H9 (cell line): ENCODE measurements around the gene SH3GLB2. TPM values are rescaled to one million over a fixed set of nuclear protein-coding genes. Genes with fewer than 3 reads are reported as not detected.

Experiments used
- DNase-seq: peaks from one replicate; pipeline ENCODE4 v3.0.0-alpha.2; 2017
- H2AFZ ChIP-seq: one replicate; pipeline ENCODE4 v1.6.1; 2013; ENCODE audit warnings: mild to moderate bottlenecking, low read length, control low read depth, moderate library complexity
- H2AK5ac ChIP-seq: 2 replicates; pipeline ENCODE4 v1.6.1; 2013; ENCODE audit warnings: low read length, control low read depth, mixed read lengths; ENCODE audit not compliant: insufficient read length
- H2BK120ac ChIP-seq: one replicate; pipeline ENCODE4 v1.6.1; 2013; ENCODE audit warnings: low read depth, mild to moderate bottlenecking, low read length, control low read depth, inconsistent platforms; ENCODE audit not compliant: poor library complexity, severe bottlenecking
- H2BK12ac ChIP-seq: 2 replicates; pipeline ENCODE4 v1.6.1; 2013; ENCODE audit warnings: low read length, control low read depth, mixed read lengths, low read depth; ENCODE audit not compliant: insufficient read length
- H2BK15ac ChIP-seq: 2 replicates; pipeline ENCODE4 v1.6.1; 2013; ENCODE audit warnings: low read depth, low read length, control low read depth
- H2BK20ac ChIP-seq: one replicate; pipeline ENCODE4 v1.6.1; 2013; ENCODE audit warnings: low read depth, mild to moderate bottlenecking, low read length, control low read depth, inconsistent platforms; ENCODE audit not compliant: poor library complexity, severe bottlenecking
- H2BK5ac ChIP-seq: 2 replicates; pipeline ENCODE4 v1.6.1; 2013; ENCODE audit warnings: low read length, control low read depth, mixed read lengths; ENCODE audit not compliant: insufficient read length
- H3K14ac ChIP-seq: 2 replicates; pipeline ENCODE4 v1.6.1; 2013; ENCODE audit warnings: low read length, control low read depth; ENCODE audit not compliant: insufficient read depth
- H3K18ac ChIP-seq: 2 replicates; pipeline ENCODE4 v1.6.1; 2013; ENCODE audit warnings: low read depth, mild to moderate bottlenecking, mixed read lengths, low read length, control low read depth; ENCODE audit not compliant: insufficient read length
- H3K23ac ChIP-seq: 2 replicates; pipeline ENCODE4 v1.6.1; 2013; ENCODE audit warnings: low read length, control low read depth, mixed read lengths, low read depth; ENCODE audit not compliant: insufficient read length
- H3K23me2 ChIP-seq: 2 replicates; pipeline ENCODE4 v1.6.1; 2013; ENCODE audit warnings: low read depth, mild to moderate bottlenecking, mixed read lengths, low read length, control low read depth; ENCODE audit not compliant: insufficient read length, poor library complexity, severe bottlenecking
- H3K27ac ChIP-seq: 2 replicates; pipeline ENCODE4 v1.5.1; 2013; ENCODE audit warnings: low read length, control low read depth, mixed read lengths, low read depth; ENCODE audit not compliant: insufficient read length
- H3K27me3 ChIP-seq: 2 replicates; pipeline ENCODE4 v1.6.1; 2013; ENCODE audit warnings: low read length, control low read depth, inconsistent platforms; ENCODE audit not compliant: insufficient read depth
- H3K4ac ChIP-seq: 2 replicates; pipeline ENCODE4 v1.6.1; 2013; ENCODE audit warnings: low read depth, mild to moderate bottlenecking, control low read depth, inconsistent platforms, low read length, moderate library complexity
- H3K4me1 ChIP-seq: 2 replicates; pipeline ENCODE4 v1.6.1; 2013; ENCODE audit warnings: low read length, control low read depth, inconsistent platforms; ENCODE audit not compliant: insufficient read depth
- H3K4me2 ChIP-seq: 2 replicates; pipeline ENCODE4 v1.6.1; 2013; ENCODE audit warnings: low read length, control low read depth, mixed read lengths; ENCODE audit not compliant: insufficient read length, insufficient read depth
- H3K56ac ChIP-seq: 2 replicates; pipeline ENCODE4 v1.6.1; 2013; ENCODE audit warnings: low read depth, mild to moderate bottlenecking, mixed read lengths, low read length, control low read depth; ENCODE audit not compliant: insufficient read length
- H3K79me1 ChIP-seq: 2 replicates; pipeline ENCODE4 v1.6.1; 2013; ENCODE audit warnings: low read depth, mild to moderate bottlenecking, moderate library complexity, low read length, control low read depth, inconsistent platforms; ENCODE audit not compliant: insufficient read depth, poor library complexity, severe bottlenecking
- H3K79me2 ChIP-seq: 2 replicates; pipeline ENCODE4 v1.6.1; 2013; ENCODE audit warnings: low read length, control low read depth, inconsistent platforms; ENCODE audit not compliant: insufficient read depth
- H3K9ac ChIP-seq: 2 replicates; pipeline ENCODE4 v1.6.1; 2013; ENCODE audit warnings: low read length, control low read depth, mixed read lengths; ENCODE audit not compliant: insufficient read length; ENCODE audit errors: extremely low read depth
- H3K9me3 ChIP-seq: one replicate; pipeline ENCODE4 v1.6.1; 2013; ENCODE audit warnings: low read depth, low read length, inconsistent platforms; ENCODE audit not compliant: control insufficient read depth
- H3T11ph ChIP-seq: one replicate; pipeline ENCODE4 v1.6.1; 2013; ENCODE audit warnings: mild to moderate bottlenecking, low read length, control low read depth, inconsistent platforms
- H4K20me1 ChIP-seq: one replicate; pipeline ENCODE4 v1.6.1; 2013; ENCODE audit not compliant: control insufficient read depth, insufficient read length, insufficient read depth
- H4K5ac ChIP-seq: 2 replicates; pipeline ENCODE4 v1.6.1; 2013; ENCODE audit warnings: low read depth, mild to moderate bottlenecking, mixed read lengths, low read length, control low read depth; ENCODE audit not compliant: insufficient read length
- H4K8ac ChIP-seq: replicated peaks from 2 replicates; pipeline ENCODE4 v1.6.1; 2013; ENCODE audit warnings: low read length, control low read depth, mixed read lengths, low read depth; ENCODE audit not compliant: insufficient read length
- H4K91ac ChIP-seq: 2 replicates; pipeline ENCODE4 v1.6.1; 2013; ENCODE audit warnings: low read depth, mild to moderate bottlenecking, moderate library complexity, mixed read lengths, low read length, control low read depth; ENCODE audit not compliant: insufficient read length
- H3K27ac Mint-ChIP-seq, 3 experiments: 2 replicates in 2 of 3; 3 replicates in 1 of 3; pipeline ENCODE4 v1.8.0; 2020 to 2021; ENCODE audit warnings: mixed read lengths in 3 of 3, mild to moderate bottlenecking in 1 of 3, moderate library complexity in 1 of 3
- H3K27me3 Mint-ChIP-seq: 2 replicates; pipeline ENCODE4 v1.8.0; 2021; ENCODE audit warnings: low read depth, mild to moderate bottlenecking, moderate library complexity, mixed read lengths
- H3K36me3 Mint-ChIP-seq, 3 experiments: 2 replicates in 2 of 3; 3 replicates in 1 of 3; pipeline ENCODE4 v1.8.0; 2020 to 2021; ENCODE audit warnings: low read depth in 3 of 3, mixed read lengths in 3 of 3; ENCODE audit not compliant: insufficient read depth in 1 of 3
- H3K4me1 Mint-ChIP-seq, 2 experiments: 2 replicates each; pipeline ENCODE4 v1.8.0; 2020; ENCODE audit warnings: mixed read lengths in 2 of 2
- H3K4me3 Mint-ChIP-seq, 2 experiments: 2 replicates in 1 of 2; 3 replicates in 1 of 2; pipeline ENCODE4 v1.8.0; 2020 to 2021; ENCODE audit warnings: mild to moderate bottlenecking in 2 of 2, mixed read lengths in 2 of 2, moderate library complexity in 1 of 2
- H3K9me3 Mint-ChIP-seq, 2 experiments: 2 replicates in 1 of 2; 3 replicates in 1 of 2; pipeline ENCODE4 v1.8.0; 2020; ENCODE audit warnings: mild to moderate bottlenecking in 2 of 2, mixed read lengths in 2 of 2, moderate library complexity in 1 of 2
- CTCF ChIP-seq: fragments of 200-600 bp; sonication (generic); conservative IDR thresholded peaks from 3 replicates; pipeline ENCODE4 v1.8.0; 2021; ENCODE audit warnings: antibody characterized with exemption, mild to moderate bottlenecking
- WGBS: extraction: QIAGEN DNeasy Blood & Tissue Kit; methylation state at CpG from one replicate; pipeline ENCODE4 v1.1.7; 2013; ENCODE audit warnings: missing lambda C conversion rate, low lambda C conversion rate, mixed read lengths; ENCODE audit not compliant: insufficient read length; ENCODE audit errors: extremely low coverage; 5-methylcytosine and 5-hydroxymethylcytosine counted together
- total RNA-seq: library from RNA; stranded (reverse); gene quantifications from 2 replicates; pipeline ENCODE4 v1.2.1, GENCODE V29; 2021

Gene SH3GLB2
- total RNA-seq, 1 experiment from 2014 or later: 69.5 TPM

GRCh38 chr9:129011761-129012181, 16.4 kb downstream of the SH3GLB2 start:
- Mint-ChIP-seq H3K27me3 (no peaks in the 10 kb centered on the region; the same call in 1 of the 2 replicates), H3K4me1 (peaks cover 0 to 3% of the 10 kb centered on the region in 2 experiments; a peak in 1 of 4 replicates), H3K4me3 (no peak overlapping the region), H3K36me3 (peaks cover 8 to 64% (median 49%) of the 10 kb centered on the region in 3 experiments; a peak in 6 of 7 replicates), H3K9me3 (no peaks in the 10 kb centered on the region), H3K27ac (peak overlapping the region in 1 of 3 experiments; percentile 66; a peak in 1 of 7 replicates)
- no peak for TF ChIP-seq CTCF
- H3K23me2 ChIP-seq: no peaks in the 10 kb centered on the region
- no peak overlapping the region for H3K23ac ChIP-seq
- H4K20me1 ChIP-seq: no peaks in the 10 kb centered on the region
- no peaks in the 10 kb centered on the region for H3K79me1 ChIP-seq
- no peak overlapping the region for H2BK5ac ChIP-seq
- H2BK20ac ChIP-seq: no peak overlapping the region
- no peak overlapping the region for H3K4me2 ChIP-seq
- no peak overlapping the region for H3K18ac ChIP-seq
- H4K91ac ChIP-seq: no peak overlapping the region
- no peak overlapping the region for H3K27ac ChIP-seq
- WGBS: no CpG with 5 or more reads among the region's 11 CpGs
- no peak overlapping the region for H4K5ac ChIP-seq
- H2BK120ac ChIP-seq: no peak overlapping the region
- H2AK5ac ChIP-seq: no peak overlapping the region
- H2BK12ac ChIP-seq: no peak overlapping the region
- H2BK15ac ChIP-seq: no peak overlapping the region
- H2AFZ ChIP-seq: no peak overlapping the region
- DNase-seq: no peak
- H3K9me3 ChIP-seq: no peaks in the 10 kb centered on the region
- H3K79me2 ChIP-seq: no peaks in the 10 kb centered on the region
- no peak overlapping the region for H3K56ac ChIP-seq
- H3K4me1 ChIP-seq: no peaks in the 10 kb centered on the region
- H3K14ac ChIP-seq: no peak overlapping the region
- H3K27me3 ChIP-seq: no peaks in the 10 kb centered on the region
- H4K8ac ChIP-seq: no peak overlapping the region
- no peak overlapping the region for H3K4ac ChIP-seq
- H3K9ac ChIP-seq: no peak overlapping the region
- H3T11ph ChIP-seq: no peak overlapping the region
